Keratinocyte (primary cell): ENCODE measurements around the gene OR1S2. TPM values are rescaled to one million over a fixed set of nuclear protein-coding genes. Genes with fewer than 3 reads are reported as not detected.

Source experiments
- DNase-seq: peaks from one replicate; pipeline ENCODE4 v3.0.0-alpha.2; 2011; ENCODE audit warnings: low read depth, missing footprints, low spot score
- FAIRE-seq: peaks from 2 replicates; lab custom pipeline; 2011; peaks lifted over from hg19 to GRCh38; lab: Jason Lieb, UNC
- H2AFZ ChIP-seq: 2 replicates; pipeline ENCODE4 v1.6.0; 2012; ENCODE audit warnings: low read length, control low read depth, inconsistent platforms; ENCODE audit not compliant: control insufficient read depth
- H3K27ac ChIP-seq: 2 replicates; pipeline ENCODE4 v1.5.1; 2011; ENCODE audit warnings: low read length; ENCODE audit not compliant: control insufficient read depth, insufficient read depth
- H3K27me3 ChIP-seq: 3 replicates; pipeline ENCODE4 v1.6.0; 2011; ENCODE audit warnings: low read length; ENCODE audit not compliant: control insufficient read depth, insufficient read depth; ENCODE audit errors: extremely low read depth
- H3K36me3 ChIP-seq, 2 experiments: 2 replicates in 1 of 2; 3 replicates in 1 of 2; pipeline ENCODE4 v1.5.1; 2011; ENCODE audit warnings: low read length in 2 of 2, mild to moderate bottlenecking in 1 of 2; ENCODE audit not compliant: control insufficient read depth in 2 of 2, insufficient read depth in 2 of 2; ENCODE audit errors: extremely low read depth in 1 of 2
- H3K4me1 ChIP-seq: 3 replicates; pipeline ENCODE4 v1.5.1; 2011; ENCODE audit warnings: low read length; ENCODE audit not compliant: control insufficient read depth, insufficient read depth; ENCODE audit errors: extremely low read depth
- H3K4me2 ChIP-seq: 3 replicates; pipeline ENCODE4 v1.6.0; 2011; ENCODE audit warnings: low read depth, low read length; ENCODE audit not compliant: control insufficient read depth, insufficient read depth; ENCODE audit errors: extremely low read depth
- H3K4me3 ChIP-seq, 3 experiments: fragments of 200-600 bp in 1 of 3; sonication (generic) in 1 of 3; 2 replicates in 2 of 3; 3 replicates in 1 of 3; pipeline ENCODE4 v1.5.1; 2011 to 2016; ENCODE audit warnings: low read length in 3 of 3, mild to moderate bottlenecking in 3 of 3, control low read depth in 2 of 3, inconsistent platforms in 1 of 3, low read depth in 1 of 3, mixed read lengths in 1 of 3, mixed run types in 1 of 3, moderate library complexity in 1 of 3; ENCODE audit not compliant: control insufficient read depth in 2 of 3, insufficient read depth in 2 of 3; ENCODE audit errors: extremely low read depth in 1 of 3
- H3K79me2 ChIP-seq: 2 replicates; pipeline ENCODE4 v1.6.0; 2012; ENCODE audit warnings: low read length; ENCODE audit not compliant: control insufficient read depth, insufficient read depth
- H3K9ac ChIP-seq: 3 replicates; pipeline ENCODE4 v1.6.0; 2011; ENCODE audit warnings: low read length; ENCODE audit not compliant: control insufficient read depth, insufficient read depth; ENCODE audit errors: extremely low read depth
- H3K9me1 ChIP-seq: 3 replicates; pipeline ENCODE4 v1.6.0; 2011; ENCODE audit warnings: low read length; ENCODE audit not compliant: control insufficient read depth, insufficient read depth; ENCODE audit errors: extremely low read depth
- H3K9me3 ChIP-seq: 2 replicates; pipeline ENCODE4 v1.5.1; 2012; ENCODE audit warnings: low read depth, low read length; ENCODE audit not compliant: control insufficient read depth
- H4K20me1 ChIP-seq: 3 replicates; pipeline ENCODE4 v1.6.0; 2011; ENCODE audit warnings: low read length; ENCODE audit not compliant: control insufficient read depth, insufficient read depth; ENCODE audit errors: extremely low read depth
- CTCF ChIP-seq, 3 experiments: IDR thresholded peaks in 1 of 3; conservative IDR thresholded peaks in 1 of 3; optimal IDR thresholded peaks in 1 of 3; 2 replicates in 2 of 3; 3 replicates in 1 of 3; pipeline versions ENCODE3 to v1.5.1; 2011; ENCODE audit warnings: low read length in 3 of 3, mild to moderate bottlenecking in 3 of 3, moderate library complexity in 2 of 3, control low read depth in 1 of 3, inconsistent platforms in 1 of 3; ENCODE audit not compliant: insufficient read depth in 2 of 3; ENCODE audit errors: extremely low read depth in 1 of 3
- EZH2 ChIP-seq: IDR thresholded peaks from one replicate; pipeline ENCODE4 v1.6.1; 2012; ENCODE audit warnings: inconsistent platforms, mild to moderate bottlenecking, low read length, moderate library complexity
- dilution Hi-C: fragments of 300-500 bp; cut with MboI; formaldehyde crosslinking; loops from one replicate; pipeline ENCODE4 v1.7.0; 2020; ENCODE audit warnings: low sequenced_read_pairs; ENCODE audit not compliant: extremely low pct_ligation_motif_present
- polyA plus RNA-seq, 5 experiments: library from polyadenylated mRNA; depleted of rRNA in 3 of 5; stranded (reverse) in 3 of 5; stranded (forward) in 1 of 5; unstranded in 1 of 5; fragments of >200 nt; gene quantifications; 1 replicate in 1 of 5; 2 replicates in 3 of 5; 3 replicates in 1 of 5; pipeline versions ENCODE4 v1.2.1 to v1.2.3, GENCODE V29; 2011 to 2012; ENCODE audit warnings: missing spikeins in 2 of 5, low read depth in 1 of 5, low replicate concordance in 1 of 5

Gene OR1S2
- polyA plus RNA-seq, 1 donor (not counting 4 experiments of a cell fraction or from before 2014, with no cell fraction given): not detected

GRCh38 chr11:58227956-58228615 lies 24.1 kb upstream of the OR1S2 start:
- dilution Hi-C loops: no loop called here
- FAIRE-seq: no peak
- no peak overlapping the region for H2AFZ ChIP-seq
- H3K9me3 ChIP-seq: no peaks in the 10 kb centered on the region
- no peaks in the 10 kb centered on the region for H3K79me2 ChIP-seq
- no peak overlapping the region for H3K4me3 ChIP-seq
- TF ChIP-seq CTCF (optimal IDR thresholded peaks at IDR 0.05 in 1 of 3, IDR thresholded peaks at IDR 0.05 in 1 of 3, conservative IDR thresholded peaks at IDR 0.05 in 1 of 3; ENCODE audit: extremely low read depth in 1 of 3, insufficient read depth in 2 of 3, low read length in 3 of 3) (no peak), EZH2 (no peak)
- H3K4me1 ChIP-seq: peaks cover 1% of the 10 kb centered on the region
- H3K27me3 ChIP-seq: no peaks in the 10 kb centered on the region
- H3K27ac ChIP-seq: no peak overlapping the region
- H3K36me3 ChIP-seq: no peaks in the 10 kb centered on the region
- no peak overlapping the region for H3K9ac ChIP-seq
- no peaks in the 10 kb centered on the region for H4K20me1 ChIP-seq
- H3K9me1 ChIP-seq: no peaks in the 10 kb centered on the region
- no peak overlapping the region for H3K4me2 ChIP-seq
- no peak for DNase-seq

GRCh38 chr11:58222721-58223120 lies 18.8 kb upstream of the OR1S2 start:
- H3K27me3 ChIP-seq: no peaks in the 10 kb centered on the region
- no peak for TF ChIP-seq CTCF (optimal IDR thresholded peaks at IDR 0.05 in 1 of 3, IDR thresholded peaks at IDR 0.05 in 1 of 3, conservative IDR thresholded peaks at IDR 0.05 in 1 of 3; ENCODE audit: extremely low read depth in 1 of 3, insufficient read depth in 2 of 3, low read length in 3 of 3)
- TF ChIP-seq EZH2: no peak
- no peaks in the 10 kb centered on the region for H3K9me1 ChIP-seq
- no peak overlapping the region for H3K9ac ChIP-seq
- H3K9me3 ChIP-seq: no peaks in the 10 kb centered on the region
- no peak overlapping the region for H3K4me2 ChIP-seq
- FAIRE-seq (peak; percentile 88), DNase-seq (peak; percentile 56)
- no peak overlapping the region for H3K27ac ChIP-seq
- H4K20me1 ChIP-seq: no peaks in the 10 kb centered on the region
- no peak overlapping the region for H2AFZ ChIP-seq
- dilution Hi-C loops: no loop called here
- peaks cover 12% of the 10 kb centered on the region for H3K4me1 ChIP-seq
- H3K4me3 ChIP-seq: no peak overlapping the region
- H3K79me2 ChIP-seq: no peaks in the 10 kb centered on the region
- no peaks in the 10 kb centered on the region for H3K36me3 ChIP-seq
